HG03139 (cell line): Measurements from ENCODE around the gene SERGEF.

ENCODE experiments used
- ATAC-seq: cut with Tn5 transposase; IDR thresholded peaks from one replicate; pipeline ENCODE4 v1.9.1; 2021; ENCODE audit not compliant: unreplicated experiment

SERGEF gene

DNA sequence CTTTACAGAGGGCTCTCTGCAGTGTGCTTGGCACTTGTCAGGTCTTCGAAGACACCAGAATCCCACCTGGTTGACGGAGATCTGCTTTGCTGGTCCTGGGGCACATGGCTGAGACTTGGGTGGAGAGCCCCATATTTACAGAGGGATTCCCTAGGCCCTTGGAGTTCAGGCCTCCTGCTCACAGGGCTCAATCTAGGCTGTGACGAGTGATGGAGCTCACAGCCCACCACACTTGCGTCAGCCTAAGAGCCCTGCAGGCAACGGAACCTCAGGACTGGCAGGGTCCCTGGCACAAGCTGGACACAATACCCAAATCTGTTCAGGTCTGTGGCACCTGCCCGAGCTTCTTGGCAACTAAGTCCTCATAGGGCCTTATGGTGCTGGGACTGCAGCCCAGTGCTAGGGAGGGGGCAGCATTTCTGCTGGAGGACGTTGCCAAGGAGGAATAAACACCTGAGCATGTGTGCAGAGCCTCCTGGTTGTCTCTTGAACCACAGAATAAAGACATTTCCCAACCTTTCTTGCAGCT is 219.1 kb downstream of the SERGEF start:
- ATAC-seq, result no peak

DNA sequence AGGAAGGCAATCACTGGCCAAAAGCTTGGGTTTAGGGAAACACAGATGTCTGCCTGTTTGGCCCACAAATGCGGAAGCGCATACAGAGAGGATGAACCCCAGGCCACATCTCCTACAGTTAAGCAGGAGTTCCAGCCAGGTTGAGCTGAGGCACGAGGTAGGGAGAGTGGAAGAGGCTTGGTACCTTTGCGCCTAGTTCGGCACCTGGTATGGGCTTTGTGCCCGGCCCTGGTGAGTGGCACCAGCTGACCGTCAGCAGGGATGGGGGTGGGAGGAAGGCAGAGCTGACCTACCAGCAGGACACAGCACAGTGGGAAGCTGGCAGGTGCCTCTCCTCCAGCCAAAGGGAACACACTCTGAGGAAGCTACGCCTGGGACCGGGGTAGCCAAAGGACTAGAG is 220.7 kb downstream of the SERGEF start:
- no peak for ATAC-seq

DNA sequence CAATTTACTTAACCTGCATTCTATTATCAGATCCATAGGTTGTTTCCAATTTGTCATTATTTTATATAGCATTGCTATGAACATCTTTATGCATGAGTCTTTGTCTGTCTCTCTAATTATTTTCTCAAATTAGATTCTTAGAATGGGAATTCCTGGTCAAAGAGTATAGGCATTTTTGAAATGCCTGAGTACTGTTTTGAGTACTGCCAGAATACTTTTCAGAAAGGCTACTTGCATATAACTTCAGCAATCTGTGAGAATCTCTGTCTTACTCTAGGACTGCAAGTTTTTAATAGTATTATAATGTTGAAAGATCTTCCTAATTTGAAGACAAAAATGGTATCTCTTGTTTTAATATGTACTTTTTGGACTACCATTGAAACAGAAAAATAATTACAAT is 221.7 kb downstream of the SERGEF start:
- no peak for ATAC-seq

DNA sequence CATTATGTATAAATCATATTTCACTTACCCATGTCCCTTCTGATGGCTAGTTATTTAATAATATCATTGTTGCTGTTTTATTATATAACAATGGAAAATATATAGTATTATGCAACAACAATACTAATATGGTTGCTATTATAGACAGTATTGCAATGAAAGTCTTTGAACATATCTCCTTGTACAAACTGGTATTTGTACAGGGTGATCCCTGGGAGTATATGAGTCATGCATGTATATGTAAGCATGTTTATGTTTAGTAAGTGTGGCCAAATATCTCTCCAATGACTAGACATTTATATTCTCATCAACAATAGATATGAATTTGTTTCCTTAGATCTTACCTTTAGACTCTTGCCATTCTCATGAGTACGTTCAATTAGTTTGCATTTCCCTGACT is 222.4 kb downstream of the SERGEF start:
- no peak for ATAC-seq

DNA sequence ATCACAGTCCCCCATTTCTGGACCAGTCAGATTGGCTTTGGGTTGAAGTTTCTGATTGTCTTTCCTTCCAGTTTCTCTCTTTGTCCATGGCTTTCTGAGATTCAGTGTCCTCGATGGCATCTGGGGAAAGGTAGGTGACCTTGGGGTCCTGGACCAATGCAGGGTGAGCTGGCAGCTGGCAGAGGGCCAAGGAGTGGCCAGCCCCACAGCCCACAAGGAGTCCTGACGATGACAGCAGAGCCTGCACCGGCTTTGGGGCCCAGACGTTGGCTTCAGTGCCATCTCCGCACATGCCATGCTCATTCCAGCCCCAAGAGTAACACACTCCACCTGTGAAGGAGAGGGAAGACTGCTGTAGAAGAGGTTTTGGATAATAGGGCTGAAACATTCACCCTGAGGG is 224.8 kb downstream of the SERGEF start:
- no peak for ATAC-seq

DNA sequence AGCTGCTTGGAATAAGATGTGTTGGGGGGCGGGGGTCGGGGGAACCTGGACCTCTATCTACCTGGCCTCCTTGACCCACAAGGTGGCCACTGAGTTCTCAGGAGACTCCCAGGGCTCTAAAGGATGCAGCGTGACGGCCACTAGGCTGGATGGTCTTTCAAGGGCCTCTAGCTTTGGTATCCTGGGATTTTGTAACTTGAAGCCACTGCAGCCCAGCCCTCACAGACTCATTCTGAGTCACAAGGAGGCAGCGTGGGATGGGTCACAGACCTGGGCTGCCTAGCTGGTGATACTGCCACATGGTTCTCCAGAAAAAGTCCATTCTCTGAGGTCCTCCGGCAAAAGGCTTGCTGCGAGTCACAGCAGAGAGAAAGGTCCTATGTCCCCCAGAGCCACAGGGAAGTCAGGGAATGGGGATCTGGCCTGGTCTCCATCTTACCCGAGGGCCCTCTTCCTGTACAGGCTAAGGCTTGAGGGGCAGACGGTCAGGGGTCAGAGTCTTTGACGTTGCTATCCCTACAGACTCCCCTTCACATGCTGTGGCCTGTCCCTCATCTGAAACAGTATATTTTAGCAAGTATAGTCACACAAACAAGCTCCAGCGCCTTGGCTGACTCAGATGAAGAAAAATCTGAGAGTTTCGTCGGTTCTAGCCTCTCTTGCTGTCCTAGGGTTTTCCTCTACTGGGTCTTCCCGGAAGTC is 225.9 kb downstream of the SERGEF start:
- ATAC-seq, result no peak

DNA sequence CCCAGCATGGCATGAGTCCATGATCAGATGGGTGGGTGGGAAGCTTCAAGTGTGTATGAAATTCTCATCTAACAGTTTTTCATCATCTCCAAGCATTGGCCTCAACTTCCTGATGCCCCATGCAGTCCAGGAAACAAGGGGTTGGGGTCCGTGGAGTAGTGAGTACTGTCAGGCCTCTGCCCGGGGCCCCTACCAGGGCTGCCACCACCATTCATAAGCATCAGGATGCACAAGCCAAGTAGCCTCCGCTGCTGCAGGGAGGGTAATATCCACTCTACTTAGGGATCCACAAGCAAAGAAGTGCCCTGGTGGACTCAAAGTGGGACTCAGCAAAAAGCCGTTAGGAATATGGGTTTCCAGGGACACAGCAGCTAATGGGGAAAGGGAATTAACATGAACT is 229.0 kb downstream of the SERGEF start:
- ATAC-seq, result no peak

DNA sequence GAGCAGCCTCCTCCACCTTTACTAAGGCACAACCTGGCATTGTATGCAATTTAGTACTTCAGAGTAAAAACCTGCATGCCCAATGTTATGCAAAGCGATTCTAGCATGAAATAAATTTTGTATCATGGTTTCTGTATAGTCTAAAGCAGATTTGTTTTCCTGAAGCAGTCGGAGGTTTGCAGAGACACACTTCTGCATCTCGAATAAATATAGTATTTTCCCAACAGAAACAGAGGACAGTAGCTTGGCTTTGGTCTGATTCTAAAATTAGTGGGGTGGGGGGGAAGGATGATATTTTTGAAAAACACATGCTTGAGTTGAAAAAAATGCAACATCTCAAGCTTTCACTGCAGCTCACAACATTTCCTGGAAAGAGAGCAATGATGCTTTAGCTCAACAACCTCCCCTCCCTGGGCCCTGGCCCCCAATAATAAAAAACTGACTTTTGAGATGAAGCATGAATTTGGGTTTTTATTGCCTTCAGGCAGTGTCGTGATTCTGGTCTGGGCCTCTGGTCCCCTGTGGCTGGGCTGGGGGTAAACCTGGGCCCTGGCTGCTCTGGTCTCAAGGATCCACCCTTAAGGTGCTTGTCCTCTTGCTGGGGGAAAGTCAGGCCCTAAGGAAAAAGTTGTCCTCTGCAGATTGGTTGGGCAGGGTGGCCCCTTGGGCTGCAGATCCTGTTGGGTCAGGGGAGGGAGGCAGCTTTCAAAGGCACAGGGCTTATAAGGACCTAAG is 230.1 kb downstream of the SERGEF start:
- ATAC-seq, result no peak

DNA sequence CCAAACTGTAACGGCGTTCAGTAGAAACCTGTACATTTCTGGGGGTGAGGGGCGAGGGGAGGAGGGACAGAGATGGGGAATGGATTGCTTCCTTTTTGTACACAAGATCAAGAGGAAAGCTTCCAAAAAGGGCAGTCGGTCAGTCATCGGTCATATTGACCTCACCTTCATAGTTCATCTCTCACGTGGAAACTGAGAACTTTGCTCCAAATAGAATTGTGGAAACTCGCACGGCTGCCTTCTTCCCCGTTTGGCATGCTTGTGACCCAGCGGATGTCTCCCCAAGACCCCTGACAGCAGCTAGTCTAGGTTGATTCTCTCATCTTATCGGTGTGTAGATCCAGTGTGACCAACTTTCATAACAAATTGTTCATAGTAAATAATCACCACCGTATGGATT is 230.7 kb downstream of the SERGEF start:
- no peak for ATAC-seq

DNA sequence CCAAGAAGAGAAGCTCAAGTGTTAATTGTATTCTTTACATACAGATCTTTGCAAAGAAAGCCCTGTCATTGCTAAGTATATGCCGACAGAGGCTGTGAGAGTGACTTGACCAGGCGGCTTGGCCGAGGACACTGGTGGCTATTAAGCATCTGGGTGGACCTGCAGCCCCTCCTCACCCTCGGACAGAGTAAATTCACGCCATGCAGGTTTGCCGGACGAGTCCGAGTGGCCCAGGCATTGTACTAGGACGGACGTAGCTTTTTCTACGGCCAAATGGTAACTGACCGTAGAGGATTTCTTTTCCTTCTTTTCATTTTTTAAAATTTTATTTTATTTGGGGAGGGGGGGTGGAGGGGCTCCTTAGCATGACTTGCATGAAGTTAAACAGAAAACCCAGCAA is 231.2 kb downstream of the SERGEF start:
- ATAC-seq, result no peak

DNA sequence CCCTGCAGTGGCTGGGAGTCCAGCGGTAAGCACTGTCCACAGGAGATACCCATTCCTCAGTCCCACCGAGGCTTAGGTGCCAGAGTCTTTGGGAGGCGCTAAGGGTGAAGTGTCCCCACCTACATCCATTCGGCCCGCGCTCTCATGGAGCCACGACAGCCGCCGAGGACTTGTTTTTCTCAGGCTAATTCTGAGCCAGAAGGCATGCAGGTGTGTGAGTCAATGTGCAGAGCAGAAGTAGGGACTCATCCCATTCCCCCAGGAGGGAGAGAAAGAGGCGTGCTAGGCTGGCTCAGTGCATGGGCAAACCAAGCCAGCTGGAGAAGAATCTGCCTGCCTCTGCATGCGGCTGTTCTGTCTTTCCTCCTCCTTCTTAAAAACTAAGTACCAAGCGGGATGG is 231.6 kb downstream of the SERGEF start:
- ATAC-seq, result no peak

DNA sequence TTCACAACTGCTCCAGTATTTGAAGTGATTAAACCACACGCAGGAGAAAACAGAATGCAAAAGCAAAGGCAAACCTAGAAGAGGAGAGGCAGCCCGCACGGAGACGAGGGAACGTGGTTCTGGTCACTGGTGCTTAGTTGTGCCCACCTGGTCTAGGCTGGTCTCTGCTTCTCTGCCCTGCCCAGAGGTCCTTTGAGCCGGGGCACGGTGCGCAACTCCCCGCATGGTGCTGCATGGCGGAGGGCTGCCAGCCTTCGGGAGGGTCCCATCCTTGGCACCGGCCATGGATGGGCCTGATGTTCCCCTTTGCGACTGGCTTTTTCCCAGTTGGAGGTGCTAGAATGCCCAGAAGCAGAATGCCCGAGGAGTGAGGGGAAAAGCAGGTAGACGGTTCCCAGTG is 232.2 kb downstream of the SERGEF start:
- ATAC-seq, result no peak

DNA sequence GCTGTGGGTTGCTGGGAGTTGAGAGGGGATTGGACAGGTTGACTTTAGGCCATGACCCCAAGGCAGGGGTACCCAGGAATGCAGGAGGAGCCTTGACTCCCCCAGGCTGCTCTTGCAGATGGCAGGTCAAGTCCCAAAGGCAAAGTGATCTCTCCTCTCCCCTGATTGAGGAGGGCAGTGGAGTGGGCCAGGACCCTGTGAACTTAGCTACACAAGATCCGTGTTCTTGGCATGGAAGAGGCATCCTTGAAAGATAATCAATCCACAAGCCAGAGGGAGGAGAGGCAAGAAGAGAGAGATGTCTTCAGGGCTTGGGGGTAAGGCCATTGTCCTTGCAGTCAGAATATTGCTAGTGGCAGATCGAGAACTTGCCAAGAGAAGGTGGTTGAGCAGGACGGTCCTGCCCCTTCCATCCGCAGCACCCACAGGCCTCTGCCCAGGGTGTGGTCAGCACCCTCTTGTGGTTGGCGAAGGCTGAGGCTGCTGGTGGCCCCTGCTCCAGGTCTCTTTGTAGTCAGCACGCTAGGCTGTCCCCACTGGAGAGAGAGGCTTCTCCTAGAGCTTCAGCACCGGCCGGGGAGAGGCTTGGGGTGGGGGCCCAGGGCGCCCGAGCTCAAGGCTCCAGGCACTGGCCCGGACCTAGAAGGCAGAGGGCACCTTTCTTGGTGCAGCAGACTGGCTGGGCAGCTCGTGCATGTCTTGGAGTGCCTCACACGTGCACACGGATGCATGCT is 232.8 kb downstream of the SERGEF start:
- ATAC-seq, result no peak

DNA sequence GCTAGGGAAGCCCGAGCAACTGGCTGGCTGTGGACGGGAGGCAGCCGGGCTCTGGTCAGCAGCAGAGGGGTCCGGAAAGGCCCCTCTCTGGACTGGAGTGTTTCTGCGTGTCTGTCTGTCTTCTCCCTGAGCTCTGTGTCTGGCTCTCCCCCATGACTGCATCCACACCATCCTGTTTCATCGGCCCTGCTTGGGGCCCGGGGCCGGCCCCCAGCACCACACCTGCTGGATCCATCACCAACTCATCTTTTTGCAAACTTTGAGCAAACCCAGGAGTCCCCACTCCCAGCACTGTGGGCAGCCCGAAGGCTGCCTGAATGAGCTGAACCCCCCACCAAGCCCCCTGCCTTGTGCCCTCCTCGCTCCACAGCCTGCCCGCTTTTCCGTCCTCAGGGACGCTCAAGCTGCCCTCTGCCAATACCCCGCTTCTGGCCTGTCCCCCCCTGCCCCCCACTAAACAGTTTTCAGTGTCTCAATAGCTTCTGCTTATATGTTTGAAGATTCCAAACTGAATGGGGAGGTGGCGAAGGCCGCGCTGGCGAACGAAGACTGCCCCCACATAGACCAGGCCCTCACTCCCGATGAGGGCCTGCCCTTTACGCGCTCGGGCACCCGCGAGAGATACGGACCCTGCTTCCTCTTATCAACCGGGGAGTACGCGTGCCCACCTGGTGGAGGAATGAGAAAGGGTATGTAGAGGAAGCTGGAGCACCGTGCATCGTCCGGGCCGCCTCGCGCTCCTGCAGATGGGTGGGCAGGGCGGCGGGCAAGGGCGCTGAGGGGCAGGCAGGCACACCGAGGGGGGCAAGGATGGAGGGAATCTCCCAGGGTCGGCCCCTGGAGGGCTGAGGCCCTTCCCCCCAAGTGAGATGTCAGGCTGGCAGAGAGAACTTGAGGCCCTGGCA is 233.6 kb downstream of the SERGEF start:
- no peak for ATAC-seq

DNA sequence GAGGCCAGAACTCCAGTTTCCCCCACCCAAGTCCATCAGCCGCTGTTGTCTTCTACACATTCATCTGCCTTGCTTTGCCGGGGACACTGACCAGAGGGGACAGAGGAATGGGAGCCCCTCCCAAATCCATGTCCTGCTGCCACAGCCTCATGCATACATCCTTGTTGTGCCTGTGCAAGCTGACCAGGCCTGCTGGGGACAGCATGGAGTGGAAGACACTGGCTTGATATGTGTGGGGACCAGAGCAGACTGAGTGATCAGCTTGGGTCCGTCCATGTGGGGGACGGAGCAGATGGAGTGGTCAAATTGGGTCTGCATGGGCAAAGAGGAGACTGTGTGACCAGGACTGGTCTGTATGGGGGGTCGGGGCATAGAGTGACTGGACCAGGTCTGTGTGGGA is 234.5 kb downstream of the SERGEF start:
- ATAC-seq, result no peak

DNA sequence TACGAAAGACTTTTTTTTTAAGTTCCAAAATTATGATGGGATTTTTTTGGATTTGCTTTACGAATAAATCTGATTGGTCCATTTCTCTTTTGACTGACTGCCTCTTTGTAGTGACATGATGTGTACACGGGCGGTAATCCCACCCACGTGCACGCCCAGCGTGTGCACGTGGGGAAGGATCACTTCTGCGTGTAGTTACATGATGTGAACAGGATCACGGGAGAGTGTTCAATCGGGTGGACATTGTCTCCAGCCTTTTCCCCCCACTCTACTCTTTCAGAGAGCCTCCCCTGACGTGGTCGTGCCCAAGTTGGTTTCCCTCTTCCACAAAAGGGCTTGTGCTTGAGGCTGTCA is 235.1 kb downstream of the SERGEF start:
- no peak for ATAC-seq

DNA sequence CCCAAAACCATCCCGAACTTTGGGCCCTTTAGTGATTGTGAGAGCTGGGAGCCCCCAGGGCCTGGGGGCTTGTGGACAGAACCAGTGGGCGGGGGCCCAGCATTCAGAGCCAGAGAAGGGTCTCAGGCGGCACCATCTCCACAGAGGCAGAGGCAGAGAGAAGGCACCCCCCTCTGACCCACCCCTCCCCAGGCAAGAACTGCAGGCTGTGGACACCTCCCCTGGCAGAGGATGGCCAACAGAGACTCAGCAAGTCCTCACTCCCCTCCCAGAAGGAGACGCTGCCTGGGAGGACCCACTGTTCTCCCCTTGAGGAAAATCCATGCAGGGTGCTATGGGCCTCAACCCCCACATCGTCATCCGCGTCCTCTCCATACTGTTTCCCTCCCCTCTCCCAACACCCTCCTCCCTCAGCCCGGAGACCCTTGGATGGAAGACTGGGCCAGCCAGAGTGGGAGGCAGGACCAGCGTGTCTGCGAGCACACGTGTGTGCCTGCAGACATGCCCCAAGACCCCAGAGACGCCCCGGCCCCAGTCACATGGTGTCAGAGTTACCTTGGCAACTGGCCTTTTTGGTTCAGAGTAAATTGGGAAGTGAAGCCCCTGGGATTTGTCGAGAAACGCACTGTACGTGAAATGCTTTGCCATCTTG is 235.6 kb downstream of the SERGEF start:
- no peak for ATAC-seq

DNA sequence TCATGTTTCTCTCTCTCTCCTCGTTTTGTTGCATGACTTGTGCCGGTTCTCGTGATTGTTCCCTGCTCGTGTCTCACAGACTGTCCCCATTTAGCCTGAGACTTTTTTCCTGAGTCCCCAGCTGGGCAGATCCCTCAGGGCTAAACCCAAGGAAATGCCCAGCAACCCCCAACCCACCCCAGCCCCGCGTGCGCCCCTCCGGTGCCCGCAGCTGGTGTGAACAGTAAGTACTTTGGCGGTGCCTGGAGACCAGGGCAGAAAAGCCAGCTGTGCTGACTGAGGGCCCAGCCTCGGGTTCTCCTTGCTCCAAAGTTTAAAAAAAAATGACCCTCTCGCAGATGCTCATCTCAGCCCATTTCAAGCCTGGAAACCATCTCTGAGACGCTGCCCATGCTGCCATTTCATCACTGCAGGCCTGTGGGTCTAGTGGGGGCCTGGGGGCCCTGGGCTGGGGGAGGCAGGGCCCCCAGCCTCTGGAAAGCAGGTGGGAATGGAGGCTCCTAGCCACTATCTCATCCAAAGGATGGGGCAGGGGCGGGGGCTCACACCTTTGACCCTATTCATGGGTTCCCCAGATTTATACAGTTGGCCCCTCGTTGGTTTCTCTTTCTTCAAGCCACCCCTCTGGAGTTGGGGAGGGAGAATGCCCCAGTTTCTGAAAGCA is 236.5 kb downstream of the SERGEF start:
- no peak for ATAC-seq

DNA sequence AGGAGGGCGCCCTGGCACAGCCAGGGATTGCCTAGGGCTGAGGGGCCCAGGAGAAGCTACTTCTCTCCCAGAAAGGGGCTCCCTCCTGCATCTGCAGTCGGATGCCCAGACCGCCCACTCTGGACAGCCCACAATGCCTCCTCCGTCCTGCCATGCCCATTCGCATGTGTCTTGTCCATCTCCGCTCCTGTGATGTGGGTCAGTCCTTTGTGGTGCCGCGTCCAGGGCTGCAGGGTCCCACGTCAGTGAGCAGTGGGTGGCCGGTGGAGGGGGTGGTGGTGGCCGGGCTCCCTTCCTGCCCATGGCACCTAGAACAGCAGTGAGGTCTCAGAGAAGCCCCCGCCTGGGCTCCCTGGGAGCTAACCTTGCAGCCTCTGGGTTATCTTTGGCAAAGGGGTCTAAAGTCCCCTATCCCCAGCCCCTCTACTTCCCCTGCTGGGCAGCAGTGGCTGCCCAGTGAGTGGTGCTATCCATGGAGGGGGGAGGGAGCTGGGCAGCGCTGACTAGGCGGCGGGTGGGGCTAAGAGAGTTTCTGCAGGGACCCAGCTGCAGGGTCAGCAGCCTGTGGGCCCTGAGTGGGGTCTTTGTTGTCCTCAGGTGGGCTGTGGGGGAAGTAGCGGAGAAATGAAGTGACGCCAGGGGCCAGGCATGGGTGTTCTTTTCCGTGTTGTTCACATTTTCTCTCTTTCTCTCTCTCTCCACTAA is 237.2 kb downstream of the SERGEF start:
- no peak for ATAC-seq

DNA sequence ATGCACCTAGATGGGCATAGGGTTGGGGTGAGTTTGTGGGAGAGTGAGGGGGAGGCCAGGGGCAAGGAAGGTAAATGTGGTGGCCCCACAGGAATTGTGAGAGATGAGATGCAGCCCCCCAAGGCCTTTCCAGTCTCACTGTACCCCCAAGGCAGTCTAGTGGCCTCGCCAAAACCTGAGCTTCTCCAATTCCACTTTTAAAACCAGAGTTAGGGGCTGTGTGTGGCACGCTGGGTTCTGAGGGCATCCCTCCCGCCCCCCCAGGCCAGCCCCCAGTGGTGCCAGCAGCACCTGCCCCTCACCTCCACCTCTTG is 237.9 kb downstream of the SERGEF start:
- no peak for ATAC-seq
